RPMI7951 (cell line): ENCODE measurements around the gene HSBP1L1. TPM values are rescaled to one million over a fixed set of nuclear protein-coding genes. Genes with fewer than 3 reads are reported as not detected.
A peak's percentile ranks its signal among the peaks of the same experiment; 100 is the strongest.

Source experiments
- DNase-seq: peaks from one replicate; pipeline ENCODE4 v3.0.0-alpha.2; 2012; ENCODE audit warnings: low read depth
- total RNA-seq: library from RNA; depleted of rRNA; stranded (reverse); fragments of >200 nt; shearing (Covaris generic); gene quantifications from 2 replicates; pipeline ENCODE4 v1.2.3, GENCODE V29; 2014

The HSBP1L1 gene
- total RNA-seq, 1 experiment from 2014 or later, result 1.6 TPM

DNA sequence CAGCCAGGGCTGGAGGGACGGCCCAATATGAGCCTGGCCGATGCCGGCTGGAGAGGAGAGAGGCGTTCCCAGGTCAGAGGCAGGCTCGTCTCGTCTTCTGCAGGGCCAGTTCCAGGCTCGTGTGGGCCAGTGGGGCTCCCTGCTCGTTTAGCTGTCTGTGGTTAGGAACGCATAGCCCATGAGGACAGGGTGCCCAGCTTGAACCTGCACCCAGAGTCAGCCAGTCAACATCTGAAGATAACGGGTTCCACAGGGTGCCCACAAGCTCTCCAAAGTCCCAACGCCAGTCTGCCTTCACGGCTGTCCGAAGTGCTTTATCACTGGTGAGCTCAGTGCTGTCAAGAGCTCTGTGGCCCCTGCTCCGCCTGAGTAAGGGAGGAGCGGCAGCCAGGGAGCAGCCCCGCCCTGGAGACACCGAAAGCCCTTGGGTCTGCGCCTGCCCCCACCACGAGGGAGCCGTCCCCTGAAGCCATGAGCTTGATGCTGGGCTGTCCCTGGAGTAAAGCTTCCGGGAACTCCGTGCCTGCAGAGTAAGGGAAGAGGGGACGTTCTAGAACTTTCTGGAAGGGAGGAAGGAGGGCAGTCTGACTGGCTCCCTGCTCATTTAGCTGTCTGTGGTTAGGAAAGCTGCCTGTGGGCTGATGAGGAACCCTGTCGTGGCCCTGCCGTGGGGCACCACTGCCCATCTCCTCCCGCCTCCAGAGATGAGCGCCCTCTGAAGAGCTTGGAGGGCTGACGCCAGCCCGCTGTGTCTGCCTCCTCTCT is 2.7 kb upstream of the HSBP1L1 start:
- no peak for DNase-seq

DNA sequence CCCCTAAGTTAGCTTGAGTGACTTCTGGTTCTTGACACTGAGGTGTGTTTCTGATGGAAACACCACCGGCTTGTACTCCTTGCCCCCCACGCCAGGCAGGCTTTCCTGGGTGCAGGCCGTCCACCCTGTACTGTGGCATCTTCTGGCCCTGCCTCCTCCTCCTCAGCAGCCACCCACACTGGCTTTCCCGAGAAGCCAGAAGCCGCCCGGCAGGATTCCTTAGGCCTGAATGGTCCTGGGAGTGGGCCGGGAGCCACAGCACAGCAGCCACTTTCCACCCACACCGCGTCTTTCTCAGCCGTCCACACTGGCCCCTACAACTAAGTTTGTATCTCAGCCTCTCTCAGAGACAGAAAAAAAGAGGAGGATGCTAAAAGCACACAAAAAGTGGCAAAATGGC is 2.1 kb upstream of the HSBP1L1 start:
- DNase-seq, result no peak

DNA sequence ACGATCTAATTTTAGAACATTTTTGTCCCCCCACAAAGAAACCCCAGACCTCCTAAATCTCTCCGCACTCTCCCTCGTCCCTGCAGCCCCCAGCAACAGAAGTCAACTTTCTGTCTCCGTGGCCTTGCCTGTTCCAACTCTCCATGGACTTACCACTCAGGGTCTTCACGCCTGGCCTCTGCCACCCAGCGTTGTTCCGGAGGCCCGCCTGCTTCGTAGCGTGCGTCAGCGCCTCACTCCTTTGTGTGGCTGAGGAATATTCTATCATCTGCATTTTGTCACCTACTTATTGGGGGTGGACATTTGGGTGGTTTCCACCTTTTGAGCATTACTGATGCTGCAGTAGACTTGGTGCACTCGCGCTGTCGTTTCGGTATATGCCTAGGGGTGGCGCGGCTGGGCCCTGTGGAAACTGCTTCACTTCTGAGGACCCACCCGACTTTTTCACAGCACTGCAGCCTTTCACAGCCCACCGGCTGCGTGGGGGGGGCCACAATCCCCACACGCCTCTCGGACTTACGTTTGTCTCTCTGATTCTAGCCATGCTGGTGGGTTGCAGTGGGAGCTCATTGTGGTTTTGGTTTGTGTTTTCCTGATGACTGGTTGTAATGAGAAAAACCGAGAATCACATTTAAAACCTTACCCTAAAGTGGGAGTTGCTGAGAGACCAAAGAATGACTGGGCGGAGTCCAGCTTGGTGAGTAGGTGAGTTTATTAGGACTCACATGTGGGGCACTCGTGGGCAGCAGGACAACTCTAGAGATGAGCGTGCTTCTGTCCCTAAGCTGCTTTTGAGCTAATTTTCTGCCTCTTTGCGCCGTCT is 1.4 kb upstream of the HSBP1L1 start:
- DNase-seq, result no peak

DNA sequence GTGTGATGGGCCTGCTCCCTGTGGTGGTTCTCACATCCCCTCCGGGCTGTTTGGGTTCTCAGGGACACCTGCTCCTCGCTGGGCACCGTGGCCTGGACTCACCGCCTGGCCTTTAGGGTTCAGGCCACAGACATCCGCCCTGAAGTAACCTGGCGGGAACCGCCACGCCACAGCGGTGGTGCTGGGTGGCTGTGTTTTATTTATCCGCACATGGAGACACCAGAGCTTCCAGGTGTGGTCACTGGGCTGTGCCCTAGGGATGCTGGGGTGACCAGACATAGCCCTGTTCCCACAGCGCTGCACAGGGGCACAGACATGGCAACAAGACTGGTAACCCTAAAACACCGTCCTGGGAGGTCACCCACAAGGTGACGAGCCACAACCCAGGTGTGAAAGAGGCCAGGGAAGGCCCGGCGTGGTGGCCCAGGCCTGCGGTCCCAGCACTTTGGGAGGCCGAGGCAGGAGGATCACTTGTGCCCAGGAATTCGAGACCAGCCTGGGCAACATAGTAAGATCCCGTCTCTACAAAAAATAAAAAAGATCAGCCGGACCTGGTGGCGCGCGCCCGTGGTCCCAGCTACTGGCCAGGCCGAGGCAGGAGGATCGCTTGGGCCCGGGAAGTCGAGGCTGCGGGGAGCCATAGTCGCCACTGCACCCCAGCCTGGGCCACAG is 649 bp upstream of the HSBP1L1 start:
- no peak for DNase-seq

DNA sequence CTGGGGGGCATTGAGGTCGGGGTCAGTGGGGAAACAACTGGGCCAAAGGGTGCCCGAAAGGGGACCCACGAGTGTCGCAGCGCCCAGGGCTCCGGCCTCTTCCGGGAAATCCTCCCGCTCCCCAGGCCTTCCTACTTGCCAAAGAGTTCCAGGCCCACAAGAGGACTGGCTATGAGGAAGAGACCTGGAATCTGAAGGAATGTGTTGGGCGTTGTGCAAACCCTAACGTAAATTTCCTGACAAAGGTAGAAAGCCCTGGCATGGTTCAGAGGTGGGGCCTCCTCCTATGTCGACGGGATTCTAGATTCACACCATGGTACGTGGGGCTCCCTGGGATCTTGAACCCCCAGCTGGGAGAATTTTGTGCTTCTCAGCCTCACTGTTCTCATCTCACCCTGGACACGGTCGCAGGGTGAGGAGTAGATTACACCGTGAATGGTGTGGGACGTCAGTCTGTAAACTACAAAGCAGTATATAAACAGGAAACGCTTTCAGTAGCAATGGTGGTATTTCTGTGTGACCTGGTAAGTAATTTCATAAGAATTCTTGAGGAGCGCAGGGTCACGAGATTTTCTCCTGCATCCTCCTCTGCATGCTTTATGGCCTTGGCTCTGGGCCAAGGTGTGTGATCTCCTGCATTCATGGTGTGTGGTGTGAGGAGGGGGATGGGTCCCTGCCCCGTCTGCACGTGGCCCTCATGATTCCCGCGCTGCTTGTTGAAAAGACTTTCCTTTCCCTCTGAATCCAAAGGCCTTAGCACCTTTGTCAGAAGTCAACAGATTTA is 868 bp downstream of the HSBP1L1 start:
- DNase-seq, result peak; percentile 35

DNA sequence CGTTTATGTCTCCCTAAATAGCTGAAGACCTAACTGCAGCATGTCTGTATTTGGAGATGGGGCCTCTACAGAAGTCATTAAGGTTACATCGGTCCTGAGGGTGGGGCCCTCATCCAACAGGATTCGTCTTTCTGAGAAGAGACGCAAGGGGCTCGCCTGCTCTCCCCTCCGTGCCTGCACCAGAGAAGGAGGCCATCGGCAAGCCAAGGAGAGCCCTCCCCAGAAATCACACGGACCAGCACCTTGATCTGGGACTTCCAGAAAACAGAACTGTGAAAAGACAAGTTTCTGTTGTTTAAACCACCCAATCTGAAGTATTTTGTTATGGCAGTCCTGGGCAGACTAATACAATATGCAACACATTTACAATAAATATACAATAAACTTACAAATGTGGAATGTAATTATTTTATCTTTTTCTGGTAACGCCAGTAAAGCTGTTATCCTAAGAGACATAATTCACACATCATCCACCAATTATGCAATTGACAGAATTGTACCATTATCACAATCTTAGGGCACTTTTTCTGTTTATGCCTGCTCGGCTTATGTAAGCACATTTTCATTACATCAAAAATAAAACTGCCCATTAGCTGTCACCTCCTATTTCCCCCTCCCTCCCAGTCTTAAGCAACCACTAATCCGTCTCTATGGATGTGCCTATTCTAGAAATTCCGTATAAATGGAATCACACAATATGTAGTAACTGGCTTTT is 6.1 kb downstream of the HSBP1L1 start:
- DNase-seq, result no peak

DNA sequence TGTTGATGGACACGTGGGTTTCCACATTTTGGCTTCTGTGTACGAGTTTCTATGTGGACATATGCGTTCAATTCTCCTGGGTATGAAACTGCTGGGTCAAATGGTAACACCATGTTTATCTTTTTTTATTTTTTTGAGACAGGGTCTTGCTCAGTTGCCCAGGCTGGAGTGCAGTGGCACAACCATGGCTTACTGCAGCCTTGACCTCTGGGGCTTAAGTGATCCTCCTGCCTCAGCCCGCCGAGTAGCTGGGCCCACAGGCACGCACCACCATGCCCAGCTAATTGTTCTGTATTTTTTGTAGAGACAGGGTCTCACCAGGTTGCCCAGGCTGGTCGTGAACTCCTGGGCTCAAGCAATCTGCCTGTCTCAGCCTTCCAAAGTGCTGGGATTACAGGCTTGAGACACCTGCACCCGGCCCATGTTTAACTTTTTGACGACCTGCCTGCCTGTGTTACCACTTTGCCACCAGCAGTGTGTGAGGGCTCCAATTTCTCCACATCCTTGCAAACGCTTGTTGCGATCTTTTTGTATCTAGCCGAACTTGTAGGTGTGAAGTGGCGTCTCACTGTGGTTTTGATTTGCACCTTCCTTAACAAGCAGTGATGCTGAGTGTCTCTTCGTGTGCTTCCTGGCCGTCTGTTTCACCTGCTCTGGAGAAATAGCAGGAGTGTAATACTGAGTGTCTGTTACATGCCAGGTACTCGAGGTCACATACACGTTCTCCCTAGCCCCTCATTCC is 6.9 kb downstream of the HSBP1L1 start:
- no peak for DNase-seq

DNA sequence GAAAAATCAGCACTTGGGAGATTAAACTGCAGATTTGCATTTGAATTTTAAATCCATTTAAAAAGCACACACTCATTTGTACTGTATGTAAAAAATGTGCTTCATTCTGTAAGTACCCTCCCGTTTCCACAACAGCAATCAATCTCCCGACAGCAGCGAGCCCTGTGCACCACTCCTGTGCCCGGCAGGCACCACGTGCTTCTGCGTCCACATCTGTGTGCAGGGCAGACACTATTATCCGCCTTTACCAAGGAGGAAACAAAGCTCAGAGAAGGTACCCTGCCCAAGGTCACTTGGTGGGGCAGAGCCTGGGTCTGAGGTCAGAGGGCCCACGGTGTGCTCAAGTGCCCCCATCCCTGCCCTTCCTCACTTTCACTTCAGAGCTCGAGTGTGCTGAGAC is 7.5 kb downstream of the HSBP1L1 start:
- no peak for DNase-seq

DNA sequence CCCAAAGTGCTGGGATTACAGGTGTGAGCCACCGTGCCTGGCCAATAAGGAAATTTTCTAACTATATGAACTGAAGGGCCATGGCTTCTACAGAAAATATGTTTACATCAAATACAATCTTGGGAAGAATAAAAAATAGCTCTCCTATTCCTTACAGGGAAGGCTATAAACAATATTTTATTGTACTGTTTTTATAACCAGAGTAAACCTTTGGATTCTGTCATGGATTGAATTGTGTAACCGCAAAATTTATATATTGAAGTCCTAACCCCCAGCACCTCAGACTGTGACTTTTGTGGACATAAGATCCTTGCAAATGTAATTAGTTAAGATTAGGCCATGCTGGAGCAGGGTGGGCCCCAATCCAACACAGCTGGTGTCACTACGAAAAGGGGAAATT is 8.3 kb downstream of the HSBP1L1 start:
- DNase-seq, result no peak

DNA sequence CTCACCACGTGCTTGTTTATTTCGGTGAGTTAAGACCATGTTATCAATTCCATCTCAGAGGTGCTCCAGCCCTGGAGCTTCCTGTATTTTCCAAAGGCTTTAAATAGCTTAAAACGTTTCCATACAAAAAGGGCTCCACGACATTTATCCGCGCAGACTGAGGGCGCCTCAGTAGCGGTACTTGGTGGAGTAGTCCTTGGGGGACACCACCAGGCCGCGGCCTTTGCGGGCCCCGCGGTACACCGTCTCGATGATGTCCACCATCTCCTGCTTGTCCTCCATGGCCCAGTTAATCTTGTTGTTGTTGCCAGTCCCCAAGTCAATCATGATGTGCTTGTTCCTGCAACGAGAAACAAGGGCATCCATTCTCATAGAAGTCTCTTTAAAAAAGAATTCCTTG is 9.1 kb downstream of the HSBP1L1 start:
- DNase-seq, result no peak

DNA sequence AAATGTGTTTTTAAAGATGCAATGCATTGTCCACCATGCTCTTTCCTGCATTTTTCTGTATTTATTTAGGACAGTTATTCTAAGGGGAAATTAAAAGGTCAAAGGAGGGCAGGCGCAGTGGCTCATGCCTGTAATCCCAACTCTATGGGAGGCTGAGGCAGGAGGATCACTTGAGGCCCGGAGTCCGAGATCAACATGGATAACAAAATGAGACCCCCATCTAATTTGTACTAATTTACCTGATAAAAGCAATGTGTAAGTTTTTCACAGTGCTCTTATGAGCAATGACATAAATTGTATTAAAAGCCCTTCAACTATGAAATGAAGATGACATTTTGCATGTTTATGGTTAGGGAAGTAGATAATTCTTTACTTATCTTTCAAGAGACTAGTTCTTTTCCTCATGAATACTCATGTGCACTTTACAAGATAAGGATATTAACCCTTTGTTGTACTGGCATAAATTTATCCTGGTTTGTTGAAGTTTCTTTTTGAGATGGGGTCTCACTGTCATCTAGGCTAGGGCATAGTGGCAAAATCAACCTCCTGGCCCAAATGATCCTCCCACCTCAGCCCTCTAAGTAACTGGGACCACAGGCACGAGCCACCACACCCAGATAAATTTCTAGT is 9.7 kb downstream of the HSBP1L1 start:
- DNase-seq, result no peak

DNA sequence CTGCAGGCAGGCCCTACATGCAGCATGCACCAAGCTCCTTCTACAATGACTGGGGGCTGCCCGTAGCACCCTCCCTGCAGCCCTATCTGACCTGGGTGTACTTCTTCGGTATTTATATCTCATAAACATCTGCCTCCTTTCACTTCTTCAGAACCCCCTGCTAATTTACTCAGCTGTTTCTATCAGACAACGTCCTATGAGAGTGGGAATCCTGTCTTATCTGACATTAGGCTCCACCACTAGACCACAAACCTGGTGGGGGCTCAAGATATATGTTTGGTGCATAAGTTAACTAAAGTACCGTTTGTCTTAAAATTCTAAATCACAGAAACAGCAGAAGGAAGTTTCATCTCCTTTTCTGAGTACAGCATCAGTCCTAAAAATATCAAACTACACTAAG is 10.6 kb downstream of the HSBP1L1 start:
- no peak for DNase-seq

DNA sequence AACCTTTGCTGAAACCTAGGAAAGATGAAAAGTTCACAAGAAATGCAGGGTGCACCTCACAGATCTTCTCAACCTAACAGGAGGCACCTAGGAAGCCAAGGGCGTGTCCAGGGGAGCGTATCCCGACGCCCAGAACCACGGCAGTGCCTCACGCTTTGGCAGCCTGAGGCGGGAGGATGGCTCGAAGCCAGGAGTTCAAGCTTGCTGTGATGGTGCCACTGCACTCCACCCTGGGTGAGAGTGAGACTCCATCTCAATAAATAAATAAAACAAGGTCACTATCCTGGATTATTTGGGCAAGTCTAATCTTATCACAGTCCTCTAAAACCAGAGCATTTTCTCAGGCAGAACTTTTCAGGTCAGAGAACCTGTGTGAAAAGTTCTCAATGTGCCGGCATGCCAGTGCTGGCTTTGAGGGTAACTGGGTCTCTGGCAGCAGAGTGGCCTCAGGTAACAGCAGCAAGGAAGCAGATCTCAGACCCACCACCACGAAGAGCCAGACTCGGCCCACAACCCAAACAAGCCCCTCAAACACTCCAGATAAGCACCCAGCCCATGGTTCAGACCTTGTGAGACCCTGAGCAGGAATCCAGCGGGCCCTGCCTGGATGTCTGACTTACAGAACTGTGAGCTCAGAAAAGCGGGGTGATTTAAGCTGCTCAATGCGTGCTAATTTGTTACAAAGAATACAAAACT is 11.7 kb downstream of the HSBP1L1 start:
- no peak for DNase-seq

DNA sequence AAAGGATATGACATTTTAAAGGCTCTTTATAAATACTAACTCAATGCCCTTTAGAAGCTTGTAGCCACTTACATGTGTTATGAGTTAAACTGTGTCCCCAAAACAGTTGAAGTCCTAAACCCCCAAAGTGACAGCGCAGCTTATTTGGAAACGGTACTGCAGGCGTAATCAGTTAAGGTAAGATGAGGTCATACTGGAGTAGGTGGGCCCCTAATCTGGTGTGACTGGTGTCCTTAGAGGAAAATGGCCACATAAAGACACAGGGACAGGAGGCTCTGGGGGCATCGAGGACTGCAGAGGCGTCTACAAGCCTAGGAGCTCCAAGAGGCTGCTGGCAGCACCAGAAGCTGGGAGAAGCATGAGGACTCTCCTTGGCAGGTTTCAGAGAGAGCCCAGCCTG is 15.4 kb downstream of the HSBP1L1 start:
- DNase-seq, result no peak

DNA sequence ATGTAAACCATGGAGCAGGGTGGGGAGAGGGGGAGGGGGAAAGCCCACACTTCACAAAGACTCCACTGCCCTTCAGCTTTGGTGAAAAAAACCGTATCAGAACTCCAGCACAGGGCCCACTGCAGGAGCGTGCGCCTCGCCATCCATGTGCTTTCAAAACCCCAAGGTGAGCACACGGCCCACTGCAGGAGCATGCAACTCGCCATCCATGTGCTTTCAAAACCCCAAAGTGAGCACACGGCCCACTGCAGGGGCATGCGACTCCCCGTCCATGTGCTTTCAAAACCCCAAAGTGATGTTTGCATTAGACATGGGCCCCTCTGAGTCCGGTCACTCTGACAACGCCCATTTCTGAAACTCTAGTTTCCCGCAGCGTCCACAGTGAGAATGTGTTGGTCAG is 16.1 kb downstream of the HSBP1L1 start:
- no peak for DNase-seq

DNA sequence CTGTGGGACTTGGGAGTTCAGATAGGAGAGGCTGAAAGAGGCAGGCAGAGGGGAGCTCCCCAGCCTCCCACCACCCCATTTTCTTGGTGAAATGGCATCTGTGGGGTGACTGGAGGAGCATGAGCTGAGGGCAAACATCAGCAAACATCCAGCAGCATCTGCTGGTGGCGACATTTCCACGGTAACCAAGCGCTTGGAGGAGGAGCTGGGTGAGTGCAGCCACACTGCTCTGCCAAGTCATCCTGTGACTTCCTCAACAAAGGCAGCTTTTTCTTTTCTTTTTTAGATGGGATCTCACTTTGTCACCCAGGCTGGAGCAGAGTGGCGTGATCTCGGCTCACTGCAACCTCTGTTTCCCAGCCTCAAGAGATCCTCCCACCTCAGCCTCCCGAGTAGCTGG is 18.3 kb downstream of the HSBP1L1 start:
- DNase-seq, result no peak

DNA sequence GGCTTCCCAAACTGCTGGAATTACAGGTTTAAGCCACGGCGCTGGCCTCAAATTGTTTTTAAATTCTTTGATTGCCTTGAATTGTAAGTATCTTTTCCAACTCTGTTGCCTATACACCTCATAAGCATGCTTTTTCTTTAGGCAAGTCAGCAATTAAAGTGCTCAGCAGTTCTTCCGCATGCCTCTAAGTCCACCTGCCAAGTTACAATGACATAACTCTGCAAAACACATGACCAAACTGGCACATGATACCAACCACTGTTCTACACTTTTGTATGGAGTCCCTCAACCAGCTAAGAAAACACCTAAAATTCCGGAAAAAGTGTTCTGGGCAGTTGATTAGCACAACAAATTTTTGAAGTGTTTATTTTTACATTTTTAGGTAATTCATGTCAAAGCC is 18.8 kb downstream of the HSBP1L1 start:
- no peak for DNase-seq

DNA sequence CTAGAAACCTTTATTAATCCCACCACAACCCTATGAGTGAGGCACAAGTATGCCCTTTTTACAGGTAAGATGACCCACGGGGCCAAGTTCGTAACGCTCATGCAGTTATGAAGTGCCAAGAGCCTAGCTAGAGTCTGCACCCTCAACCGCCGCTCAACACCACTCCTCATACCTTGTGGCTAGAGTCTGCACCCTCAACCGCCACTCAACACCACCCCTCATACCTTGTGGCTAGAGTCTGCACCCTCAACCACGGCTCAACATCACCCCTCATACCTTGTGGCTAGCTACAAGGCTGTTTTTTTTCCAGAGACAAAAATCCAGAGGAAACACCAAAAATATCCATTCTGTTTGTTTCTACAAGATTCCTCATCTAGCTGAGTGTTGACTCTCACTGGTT is 19.4 kb downstream of the HSBP1L1 start:
- no peak for DNase-seq

DNA sequence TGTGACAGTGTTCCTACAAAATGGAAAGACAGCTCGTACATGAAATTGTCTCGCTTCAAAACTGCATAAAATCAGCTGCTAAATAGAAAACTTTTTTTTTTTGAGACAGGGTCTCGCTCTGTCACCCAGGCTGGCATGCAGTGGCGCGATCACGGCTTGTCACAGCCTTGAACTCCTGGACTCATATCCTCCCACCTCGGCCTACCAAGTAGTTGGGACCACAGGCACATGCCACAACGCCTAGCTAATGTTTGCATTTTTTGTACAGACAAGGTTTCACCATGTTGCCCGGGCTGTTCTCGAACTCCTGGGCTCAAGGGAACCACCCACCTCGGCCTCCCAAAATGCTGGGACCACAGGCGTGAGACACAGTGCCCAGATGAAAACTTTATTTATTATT is 20.7 kb downstream of the HSBP1L1 start:
- DNase-seq, result no peak

DNA sequence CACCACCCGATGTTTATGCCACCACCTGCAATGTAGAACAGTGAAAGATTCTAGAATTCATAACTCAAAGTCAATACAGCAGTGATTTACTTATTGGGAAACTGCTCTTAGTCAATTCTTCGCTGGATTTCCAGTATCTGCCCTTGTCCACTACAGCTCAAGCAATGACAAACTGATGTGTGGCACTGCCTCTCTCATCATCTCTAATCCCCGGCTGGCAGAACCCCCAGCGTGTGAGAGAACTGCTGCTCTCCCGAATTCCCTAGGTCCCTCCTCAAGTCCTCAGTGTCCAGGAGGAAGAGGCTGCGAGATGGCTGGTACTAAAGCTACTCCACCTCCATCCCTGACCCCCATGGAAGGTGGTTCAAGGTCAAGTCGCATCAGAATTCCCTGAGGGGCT is 22.3 kb downstream of the HSBP1L1 start:
- DNase-seq, result no peak
